ENCODE results near the gene GET4. TPM values are rescaled to one million over a fixed set of nuclear protein-coding genes. Genes with fewer than 3 reads are reported as not detected.

The GET4 gene
- total RNA-seq, 4 donors from 2014 or later, result 46.1 to 67.7 (median 51.6) TPM

- no peak for DNase-seq (ENCODE audit: low spot score in 2 of 2)
- TF ChIP-seq CTCF (IDR thresholded peaks at IDR 0.05) (no peak), POLR2A (IDR thresholded peaks at IDR 0.05) (no peak)
- 92 to 96% methylated on average over 20 of the region's 20 CpGs for WGBS, 2 donors
- H3K4me3 ChIP-seq (ENCODE audit: low read depth, poor library complexity, severe bottlenecking), result no peak overlapping the region
- intact Hi-C loops (cut with DNase I; ENCODE audit: low total_unique reads), result no loop called here
Measured at GRCh38 chr7:881441-882234, 5.3 kb downstream of the GET4 start.

GRCh38 chr7:882336-883035 lies 6.1 kb downstream of the GET4 start:
- intact Hi-C loops (cut with DNase I; ENCODE audit: low total_unique reads), result no loop called here
- H3K4me3 ChIP-seq (ENCODE audit: low read depth, poor library complexity, severe bottlenecking), result no peak overlapping the region
- no peak for TF ChIP-seq POLR2A (IDR thresholded peaks at IDR 0.05)
- TF ChIP-seq CTCF (IDR thresholded peaks at IDR 0.05), result no peak
- no peak for DNase-seq (ENCODE audit: low spot score in 2 of 2)
- 89 to 91% methylated on average over 35 to 37 of the region's 37 CpGs for whole genome bisulfite sequencing, 2 donors

GRCh38 chr7:883055-884021 lies 7.0 kb downstream of the GET4 start:
- 76% methylated on average over 49 to 50 of the region's 50 CpGs for WGBS, 2 donors
- no peak for DNase-seq (ENCODE audit: low spot score in 2 of 2)
- intact Hi-C loops (cut with DNase I; ENCODE audit: low total_unique reads), result no loop called here
- no peak overlapping the region for H3K4me3 ChIP-seq (ENCODE audit: low read depth, poor library complexity, severe bottlenecking)
- TF ChIP-seq POLR2A (IDR thresholded peaks at IDR 0.05) (no peak), CTCF (IDR thresholded peaks at IDR 0.05) (no peak)

GRCh38 chr7:884191-885003 lies 8.0 kb downstream of the GET4 start:
- no peak overlapping the region for H3K4me3 ChIP-seq (ENCODE audit: low read depth, poor library complexity, severe bottlenecking)
- WGBS, 2 donors, result 57 to 59% methylated on average over 29 to 31 of the region's 31 CpGs
- intact Hi-C loops (cut with DNase I; ENCODE audit: low total_unique reads), result no loop called here
- TF ChIP-seq CTCF (IDR thresholded peaks at IDR 0.05), result no peak
- no peak for TF ChIP-seq POLR2A (IDR thresholded peaks at IDR 0.05)
- DNase-seq (ENCODE audit: low spot score in 2 of 2), result no peak

Measured in lower leg skin (tissue), 4 donors.